ENCODE measurements around the gene AKT3.

DNA sequence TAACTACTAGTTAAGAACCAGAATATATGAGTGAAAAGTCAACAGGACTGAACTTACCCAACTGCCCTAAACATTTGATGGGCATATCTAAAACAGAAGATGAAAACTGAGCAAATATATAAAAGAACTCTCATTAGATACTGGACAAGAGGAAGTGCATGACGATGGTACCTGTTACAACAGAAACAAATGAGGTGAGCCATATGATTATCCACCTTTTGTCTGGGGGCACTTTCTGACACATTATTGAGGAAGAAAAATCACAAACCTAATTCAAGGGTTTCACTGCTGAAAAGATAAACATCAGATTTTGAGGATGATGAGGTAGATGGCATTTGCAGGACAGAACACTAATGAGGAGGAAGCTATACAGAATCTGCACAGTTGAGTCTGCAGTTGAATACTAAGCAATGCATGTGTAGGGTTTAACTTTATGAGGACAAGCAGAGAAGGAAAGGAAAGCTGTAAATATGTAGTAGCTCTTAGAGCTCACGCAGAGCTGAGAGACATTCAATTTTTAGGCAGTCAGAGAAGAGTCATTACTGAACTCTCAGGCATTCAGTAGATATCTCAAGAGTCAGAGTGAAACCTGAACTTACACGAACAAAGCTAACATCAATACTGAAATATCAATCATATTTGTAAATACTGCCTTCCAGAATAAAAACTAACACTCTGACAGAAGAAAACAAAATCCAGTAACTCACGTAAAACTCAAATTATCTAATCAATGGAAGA lies 262.1 kb downstream of the AKT3 start:
- TF ChIP-seq, protein P1, sequence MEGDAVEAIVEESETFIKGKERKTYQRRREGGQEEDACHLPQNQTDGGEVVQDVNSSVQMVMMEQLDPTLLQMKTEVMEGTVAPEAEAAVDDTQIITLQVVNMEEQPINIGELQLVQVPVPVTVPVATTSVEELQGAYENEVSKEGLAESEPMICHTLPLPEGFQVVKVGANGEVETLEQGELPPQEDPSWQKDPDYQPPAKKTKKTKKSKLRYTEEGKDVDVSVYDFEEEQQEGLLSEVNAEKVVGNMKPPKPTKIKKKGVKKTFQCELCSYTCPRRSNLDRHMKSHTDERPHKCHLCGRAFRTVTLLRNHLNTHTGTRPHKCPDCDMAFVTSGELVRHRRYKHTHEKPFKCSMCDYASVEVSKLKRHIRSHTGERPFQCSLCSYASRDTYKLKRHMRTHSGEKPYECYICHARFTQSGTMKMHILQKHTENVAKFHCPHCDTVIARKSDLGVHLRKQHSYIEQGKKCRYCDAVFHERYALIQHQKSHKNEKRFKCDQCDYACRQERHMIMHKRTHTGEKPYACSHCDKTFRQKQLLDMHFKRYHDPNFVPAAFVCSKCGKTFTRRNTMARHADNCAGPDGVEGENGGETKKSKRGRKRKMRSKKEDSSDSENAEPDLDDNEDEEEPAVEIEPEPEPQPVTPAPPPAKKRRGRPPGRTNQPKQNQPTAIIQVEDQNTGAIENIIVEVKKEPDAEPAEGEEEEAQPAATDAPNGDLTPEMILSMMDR (IDR thresholded peaks at IDR 0.05): no peak
- no peak for TF ChIP-seq POLR2A (IDR thresholded peaks at IDR 0.05)

All from esophagus squamous epithelium (tissue), 4 donors.